ENCODE results near the gene SV2A.

GRCh38 chr1:149962736-149963135, 45.1 kb upstream of the SV2A start:
- TF ChIP-seq RAD21 (IDR thresholded peaks at IDR 0.05) = no peak
- no peak for TF ChIP-seq MAX (IDR thresholded peaks at IDR 0.05)
- TF ChIP-seq CTCF (IDR thresholded peaks at IDR 0.05; ENCODE audit: low read depth, low read length, missing input control) = no peak
- no peak for TF ChIP-seq GABPA (IDR thresholded peaks at IDR 0.05 in 1 of 2, conservative IDR thresholded peaks at IDR 0.05 in 1 of 2)
- TF ChIP-seq REST (IDR thresholded peaks at IDR 0.05) = no peak
- TF ChIP-seq NR2F2 (IDR thresholded peaks at IDR 0.05) = no peak
- TF ChIP-seq SP1 (IDR thresholded peaks at IDR 0.05) = no peak
- no peak for TF ChIP-seq TAF1 (conservative IDR thresholded peaks at IDR 0.05)
- TF ChIP-seq YY1 (IDR thresholded peaks at IDR 0.05) = no peak
- TF ChIP-seq FOXA2 (IDR thresholded peaks at IDR 0.05) = no peak

All from liver (tissue), 3 donors.